Psoas muscle (tissue), 8 donors: Measurements from ENCODE around the gene MGRN1. TPM values are rescaled to one million over a fixed set of nuclear protein-coding genes. Genes with fewer than 3 reads are reported as not detected.
A peak's percentile ranks its signal among the peaks of the same experiment; 100 is the strongest.

Source experiments
- ATAC-seq, 4 donors: fragments of 200-7000 bp; cut with Tn5 transposase; one replicate each; pipeline ENCODE4 v1.9.1; 2020; ENCODE audit warnings: moderate library complexity in 3 of 4, mild to moderate bottlenecking in 2 of 4
- DNase-seq, 2 donors: peaks; one replicate each; pipeline ENCODE4 v3.0.0-alpha.2; 2020
- H3K27ac ChIP-seq: fragments of 200-600 bp; one replicate; pipeline ENCODE4 v1.8.0; 2022
- H3K27me3 ChIP-seq, 3 donors: fragments of 200-600 bp in 1 of 3; one replicate each; pipeline versions ENCODE4 v1.6.1 to v1.8.0; 2013 to 2022; ENCODE audit warnings: low read length in 2 of 3, mild to moderate bottlenecking in 2 of 3, moderate library complexity in 1 of 3; ENCODE audit not compliant: insufficient read depth in 3 of 3
- H3K36me3 ChIP-seq, 2 donors: fragments of 200-600 bp in 1 of 2; one replicate each; pipeline versions ENCODE4 v1.6.1 to v1.8.0; 2013 to 2022; ENCODE audit warnings: low read depth in 1 of 2, mild to moderate bottlenecking in 1 of 2, moderate library complexity in 1 of 2; ENCODE audit not compliant: insufficient read depth in 1 of 2
- H3K4me1 ChIP-seq: fragments of 200-600 bp; one replicate; pipeline ENCODE4 v1.8.0; 2022
- H3K4me3 ChIP-seq: fragments of 200-600 bp; one replicate; pipeline ENCODE4 v1.8.0; 2022; ENCODE audit warnings: mild to moderate bottlenecking
- H3K9me3 ChIP-seq: fragments of 200-600 bp; one replicate; pipeline ENCODE4 v1.8.0; 2022
- WGBS, 3 donors: extraction: QIAGEN DNeasy Blood & Tissue Kit; methylation state at CpG; one replicate each; pipeline versions ENCODE4 v1.1.6 to v1.1.7; 2013; 5-methylcytosine and 5-hydroxymethylcytosine counted together
- intact Hi-C, 2 donors: fragments of 100-400 bp; cut with DNase I; formaldehyde crosslinking; loops; one replicate each; pipeline versions ENCODE4 v1.11.0 to v1.14.2; 2022
- polyA plus RNA-seq, 3 donors: library from polyadenylated mRNA; stranded (reverse); fragments of 200-250 nt; gene quantifications; one replicate each; pipeline ENCODE4 v1.2.3, GENCODE V29; 2013
- total RNA-seq, 4 donors: library from RNA; stranded (reverse); fragmentation: NEBNext Ultra II Directional in 2 of 4; extraction: Animal tissue kit (Norgen Biotek cat#: 25700) in 2 of 4; gene quantifications; one replicate each; pipeline versions ENCODE4 v1.2.1 to v1.2.4, GENCODE V29; 2021 to 2023
- TF ChIP-seq, protein P1 (sequence below): fragments of 200-600 bp; IDR thresholded peaks from one replicate; pipeline ENCODE4 v1.8.0; 2022; ENCODE audit warnings: antibody characterized with exemption
- donor health status: healthy with polysubstance abuse.
- donor health status: DM: no; HTN: no; CAD: no; lungs with moderate emphysema.
- donor health status: Bipolar disorder and iron deficiency.
- donor health status: healthy.
- donor health status: DM: yes; HTN: yes; CAD: no.
- donor health status: DM: no; HTN: no; CAD: no.
- donor health status: DM: no; HTN: no; CAD: no.
- donor health status: DM: yes; HTN: yes; CAD: no.

Gene MGRN1
- total and polyA plus RNA-seq, 7 donors, result 20.2 to 63.1 (median 44.2) TPM

DNA sequence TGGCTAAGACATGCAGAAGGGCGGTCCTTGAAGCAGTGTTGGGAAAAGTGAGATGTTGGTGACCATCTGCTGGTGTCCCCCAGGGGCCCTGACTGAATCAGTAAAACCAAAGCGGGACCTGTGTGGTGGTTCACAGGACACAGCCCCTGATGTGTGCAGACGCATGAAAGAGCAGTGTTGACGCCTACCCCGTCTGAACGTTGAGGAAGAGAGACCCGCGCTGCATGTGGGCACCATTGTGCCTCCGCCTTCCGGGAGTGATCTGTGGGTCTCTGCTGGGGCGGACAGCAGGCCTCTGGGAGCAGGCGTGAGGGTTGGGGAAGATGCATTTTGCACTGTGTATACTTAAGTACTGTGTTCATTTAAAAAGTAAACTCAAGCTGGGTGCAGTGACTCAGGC is 31.6 kb downstream of the MGRN1 start:
- no peaks in the 10 kb centered on the region for H3K27me3 ChIP-seq
- TF ChIP-seq, protein P1, sequence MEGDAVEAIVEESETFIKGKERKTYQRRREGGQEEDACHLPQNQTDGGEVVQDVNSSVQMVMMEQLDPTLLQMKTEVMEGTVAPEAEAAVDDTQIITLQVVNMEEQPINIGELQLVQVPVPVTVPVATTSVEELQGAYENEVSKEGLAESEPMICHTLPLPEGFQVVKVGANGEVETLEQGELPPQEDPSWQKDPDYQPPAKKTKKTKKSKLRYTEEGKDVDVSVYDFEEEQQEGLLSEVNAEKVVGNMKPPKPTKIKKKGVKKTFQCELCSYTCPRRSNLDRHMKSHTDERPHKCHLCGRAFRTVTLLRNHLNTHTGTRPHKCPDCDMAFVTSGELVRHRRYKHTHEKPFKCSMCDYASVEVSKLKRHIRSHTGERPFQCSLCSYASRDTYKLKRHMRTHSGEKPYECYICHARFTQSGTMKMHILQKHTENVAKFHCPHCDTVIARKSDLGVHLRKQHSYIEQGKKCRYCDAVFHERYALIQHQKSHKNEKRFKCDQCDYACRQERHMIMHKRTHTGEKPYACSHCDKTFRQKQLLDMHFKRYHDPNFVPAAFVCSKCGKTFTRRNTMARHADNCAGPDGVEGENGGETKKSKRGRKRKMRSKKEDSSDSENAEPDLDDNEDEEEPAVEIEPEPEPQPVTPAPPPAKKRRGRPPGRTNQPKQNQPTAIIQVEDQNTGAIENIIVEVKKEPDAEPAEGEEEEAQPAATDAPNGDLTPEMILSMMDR, result no peak
- H3K4me3 ChIP-seq, result no peak overlapping the region
- no peaks in the 10 kb centered on the region for H3K9me3 ChIP-seq
- DNase-seq, result no peak
- H3K27ac ChIP-seq, result no peak overlapping the region
- H3K36me3 ChIP-seq, result peaks cover 4 to 85% of the 10 kb centered on the region in 2 donors
- no peaks in the 10 kb centered on the region for H3K4me1 ChIP-seq
- 95 to 96% (median 95%) methylated on average over 12 of the region's 12 CpGs for WGBS, 3 donors
- ATAC-seq, result no peak
- intact Hi-C loops, result no loop called here

DNA sequence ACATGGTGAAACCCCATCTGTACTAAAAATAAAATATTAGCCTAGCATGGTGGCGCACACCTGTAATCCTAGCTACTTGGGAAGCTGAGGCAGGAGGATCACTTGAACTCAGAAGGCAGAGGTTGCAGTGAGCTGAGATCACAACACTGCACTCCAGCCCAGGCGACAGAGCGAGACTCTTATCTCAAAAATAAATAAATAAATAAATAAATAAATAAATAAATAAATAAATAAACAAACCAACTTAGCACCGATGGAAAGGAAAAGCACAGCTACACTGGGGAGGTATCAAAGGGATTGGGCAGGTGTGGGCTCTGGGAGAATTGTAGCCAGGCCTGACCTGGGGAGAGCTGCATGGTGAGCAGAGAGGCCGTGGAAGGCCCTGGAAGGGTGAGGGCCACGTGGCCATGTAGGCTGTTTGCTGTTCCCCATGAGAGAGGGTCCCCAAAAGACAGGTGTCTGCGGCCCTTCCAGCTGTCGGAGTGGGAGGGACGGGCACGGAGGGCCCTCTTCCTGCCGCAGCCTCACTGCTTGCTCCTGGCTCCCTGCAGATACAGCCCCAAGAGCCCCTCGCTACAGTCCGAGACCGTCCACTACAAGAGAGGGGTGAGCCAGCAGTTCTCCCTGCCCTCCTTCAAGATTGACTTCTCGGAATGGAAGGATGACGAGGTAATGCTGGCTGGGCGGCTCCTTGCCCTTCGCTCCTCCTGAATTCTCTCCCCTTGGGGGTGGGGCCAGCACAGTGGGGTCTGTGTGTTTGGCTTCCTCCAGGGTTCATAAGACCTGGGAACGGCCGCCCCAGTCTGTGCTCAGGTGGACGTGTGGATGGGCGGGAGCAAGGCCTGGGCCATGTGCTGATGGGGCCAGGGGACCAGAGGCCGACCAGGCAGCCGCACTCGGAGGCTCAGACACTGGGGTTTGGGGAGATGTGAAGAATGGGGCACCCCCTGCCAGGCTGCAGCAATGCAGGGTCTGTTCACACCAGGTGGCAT is 32.4 kb downstream of the MGRN1 start:
- H3K9me3 ChIP-seq, result no peaks in the 10 kb centered on the region
- no peaks in the 10 kb centered on the region for H3K4me1 ChIP-seq
- H3K27ac ChIP-seq, result no peak overlapping the region
- DNase-seq (no peak), ATAC-seq (no peak)
- peaks cover 4 to 79% of the 10 kb centered on the region in 2 donors for H3K36me3 ChIP-seq
- 92 to 95% (median 93%) methylated on average over 23 to 25 of the region's 25 CpGs for WGBS, 3 donors
- intact Hi-C loops, result no loop called here
- no peak overlapping the region for H3K4me3 ChIP-seq
- H3K27me3 ChIP-seq, result no peaks in the 10 kb centered on the region
- TF ChIP-seq, protein P1, result no peak

DNA sequence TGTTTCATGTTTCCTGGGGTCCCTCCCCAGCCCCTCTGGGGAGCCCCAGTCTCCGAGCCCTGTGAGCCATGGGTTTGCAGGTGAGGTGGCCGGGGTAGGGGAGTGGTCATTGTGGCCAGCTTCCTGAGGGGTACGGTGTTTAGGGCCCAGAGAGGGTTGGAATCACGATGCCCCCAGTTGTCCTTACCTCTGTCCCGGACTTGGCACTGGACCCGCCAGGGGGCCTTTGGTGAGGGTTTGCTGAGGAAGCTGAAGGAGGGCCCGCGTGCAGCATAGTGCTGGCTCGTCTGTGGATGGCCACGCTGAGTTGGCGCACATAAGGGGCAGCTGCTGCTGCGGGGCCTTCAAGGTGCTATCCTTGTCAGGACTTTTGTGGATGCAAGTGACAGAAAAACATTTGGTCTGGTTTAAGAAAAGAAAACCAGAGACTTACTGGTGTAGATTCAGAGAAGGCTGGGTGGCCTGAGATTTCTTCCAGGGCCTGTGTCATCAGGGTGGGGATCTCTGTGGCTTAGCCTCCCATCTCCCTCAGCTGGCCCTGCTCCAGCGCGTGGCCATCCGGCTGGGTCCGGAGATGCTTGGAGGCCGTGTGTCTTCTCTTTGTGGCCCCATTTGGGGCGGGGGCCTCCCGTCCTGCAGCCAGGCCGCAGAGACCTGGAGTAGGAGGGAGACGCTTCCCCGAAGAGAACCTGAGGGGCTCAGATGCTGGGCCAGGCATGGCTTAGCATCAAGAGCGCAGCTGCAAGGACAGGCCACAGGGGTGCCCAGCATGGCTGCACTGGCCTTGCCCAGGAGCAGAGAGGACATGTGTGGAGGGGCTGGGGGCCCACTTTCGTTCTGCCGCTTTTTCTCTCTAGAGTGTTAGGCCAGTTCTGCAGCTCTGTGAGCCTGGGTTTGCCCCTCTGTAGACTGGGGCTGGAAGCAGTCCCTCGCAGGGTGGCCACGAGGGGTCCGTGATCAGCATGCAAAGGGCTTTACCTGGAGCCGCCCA is 35.0 kb downstream of the MGRN1 start:
- H3K36me3 ChIP-seq, result peaks cover 0 to 54% of the 10 kb centered on the region in 2 donors

DNA sequence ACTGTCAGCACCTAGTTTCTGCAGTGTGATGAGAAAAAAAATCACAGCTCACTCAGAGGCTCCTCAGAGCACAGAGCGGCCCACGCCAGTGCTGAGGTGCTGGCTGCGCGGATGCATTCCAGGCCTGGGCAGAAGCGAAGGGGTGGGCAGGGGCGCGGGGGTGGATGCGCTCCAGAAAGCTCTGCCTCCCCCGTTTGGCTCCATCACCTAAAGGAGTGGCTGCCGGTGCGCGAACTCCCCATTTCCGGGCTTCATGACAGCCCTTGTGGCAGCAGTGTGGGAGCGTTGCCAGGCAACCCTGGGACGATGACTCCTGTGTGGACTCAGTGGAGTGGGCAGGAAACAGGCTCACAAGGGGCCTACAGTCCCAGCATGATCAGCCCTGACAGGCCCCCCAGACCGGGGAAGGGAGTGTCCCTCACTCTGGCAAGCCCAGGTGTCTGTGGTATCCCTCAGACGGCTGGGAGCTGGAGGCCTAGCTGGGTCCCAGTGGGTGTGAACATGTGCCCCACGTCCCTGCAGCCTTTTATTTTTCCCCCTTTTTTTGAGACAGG is 35.9 kb downstream of the MGRN1 start:
- Histone ChIP-seq H3K9me3 (no peaks in the 10 kb centered on the region), H3K4me1 (peaks cover 10% of the 10 kb centered on the region), H3K27ac (no peak overlapping the region), H3K36me3 (peaks cover 0 to 49% of the 10 kb centered on the region in 2 donors), H3K27me3 (no peaks in the 10 kb centered on the region), H3K4me3 (no peak overlapping the region)
- TF ChIP-seq, protein P1, result no peak
- ATAC-seq (peak in 2 of 4 donors; percentile 4 to 12), DNase-seq (peak in 1 of 2 donors; percentile 58)
- WGBS, 3 donors, result 52 to 61% (median 55%) methylated on average over 18 of the region's 18 CpGs
- intact Hi-C loops, result no loop called here

More for the DNA sequence above, 35.0 kb downstream of the MGRN1 start:
- Histone ChIP-seq H3K9me3 (no peaks in the 10 kb centered on the region), H3K27ac (no peak overlapping the region), H3K4me1 (peaks cover 10% of the 10 kb centered on the region), H3K27me3 (no peaks in the 10 kb centered on the region), H3K4me3 (no peak overlapping the region)
- DNase-seq (no peak), ATAC-seq (no peak)
- 87 to 89% (median 89%) methylated on average over 28 to 29 of the region's 29 CpGs for WGBS, 3 donors
- intact Hi-C loops, result no loop called here
- TF ChIP-seq, protein P1, result no peak
